ENCODE results near the gene ZNF25. TPM values are rescaled to one million over a fixed set of nuclear protein-coding genes. Genes with fewer than 3 reads are reported as not detected.

ZNF25 gene
- total and polyA plus RNA-seq, 9 of the 15 experiments (the other 6 are each of a cell fraction or from before 2014, with no cell fraction given) = 0.62 to 2.3 (median 1.6) TPM

DNA sequence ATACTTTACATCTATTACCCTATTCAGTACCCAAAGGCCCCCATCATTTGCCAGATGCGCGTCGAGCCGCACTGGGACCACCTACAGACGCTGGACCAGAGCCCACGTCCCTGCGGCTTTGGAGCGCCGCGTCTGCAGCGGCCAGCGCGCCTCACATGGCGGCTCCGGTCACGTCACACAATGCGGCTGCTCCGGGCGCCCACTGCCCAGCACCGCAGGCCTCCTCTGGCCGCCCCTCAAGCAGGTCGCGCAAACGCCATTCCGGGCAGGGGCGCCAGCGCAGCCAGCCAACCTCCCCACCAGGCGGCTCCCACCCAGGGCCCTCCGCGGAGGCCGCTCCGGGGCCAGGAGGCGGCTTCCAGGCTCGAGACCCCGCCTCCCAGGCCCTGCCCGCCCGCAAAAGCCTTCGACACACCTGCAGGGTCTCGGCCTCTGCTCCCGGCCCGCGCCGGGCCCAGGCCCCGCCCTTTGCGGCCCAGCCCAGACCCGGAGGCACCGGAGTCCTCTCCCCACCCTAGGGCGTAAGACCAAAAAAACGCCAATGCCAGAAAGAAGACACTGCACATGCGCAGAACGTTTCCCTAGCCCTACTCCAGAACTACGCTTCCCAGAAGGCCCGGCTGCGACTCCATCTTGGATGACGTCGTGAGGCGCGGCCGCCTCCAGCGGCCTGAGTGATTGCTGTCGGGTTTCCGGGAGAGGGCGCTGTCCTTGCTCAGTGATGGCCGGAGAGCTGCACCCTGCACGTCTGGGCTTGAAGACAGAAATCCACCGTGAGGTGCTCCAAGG lies at the start of gene ZNF25 (continued):
- TF ChIP-seq LCOR (CRISPR knock-in tag; IDR thresholded peaks at IDR 0.05) = no peak
- TF ChIP-seq HNRNPH1 (optimal IDR thresholded peaks at IDR 0.05; ENCODE audit: low read depth, low read length) = no peak
- TF ChIP-seq, protein P1, sequence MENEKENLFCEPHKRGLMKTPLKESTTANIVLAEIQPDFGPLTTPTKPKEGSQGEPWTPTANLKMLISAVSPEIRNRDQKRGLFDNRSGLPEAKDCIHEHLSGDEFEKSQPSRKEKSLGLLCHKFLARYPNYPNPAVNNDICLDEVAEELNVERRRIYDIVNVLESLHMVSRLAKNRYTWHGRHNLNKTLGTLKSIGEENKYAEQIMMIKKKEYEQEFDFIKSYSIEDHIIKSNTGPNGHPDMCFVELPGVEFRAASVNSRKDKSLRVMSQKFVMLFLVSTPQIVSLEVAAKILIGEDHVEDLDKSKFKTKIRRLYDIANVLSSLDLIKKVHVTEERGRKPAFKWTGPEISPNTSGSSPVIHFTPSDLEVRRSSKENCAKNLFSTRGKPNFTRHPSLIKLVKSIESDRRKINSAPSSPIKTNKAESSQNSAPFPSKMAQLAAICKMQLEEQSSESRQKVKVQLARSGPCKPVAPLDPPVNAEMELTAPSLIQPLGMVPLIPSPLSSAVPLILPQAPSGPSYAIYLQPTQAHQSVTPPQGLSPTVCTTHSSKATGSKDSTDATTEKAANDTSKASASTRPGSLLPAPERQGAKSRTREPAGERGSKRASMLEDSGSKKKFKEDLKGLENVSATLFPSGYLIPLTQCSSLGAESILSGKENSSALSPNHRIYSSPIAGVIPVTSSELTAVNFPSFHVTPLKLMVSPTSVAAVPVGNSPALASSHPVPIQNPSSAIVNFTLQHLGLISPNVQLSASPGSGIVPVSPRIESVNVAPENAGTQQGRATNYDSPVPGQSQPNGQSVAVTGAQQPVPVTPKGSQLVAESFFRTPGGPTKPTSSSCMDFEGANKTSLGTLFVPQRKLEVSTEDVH (IDR thresholded peaks at IDR 0.05; ENCODE audit: low read depth, partially characterized antibody) = no peak
- TF ChIP-seq CEBPB (tag; IDR thresholded peaks at IDR 0.05) = no peak
- TF ChIP-seq SRSF7 (optimal IDR thresholded peaks at IDR 0.05; ENCODE audit: low read depth, low read length) = no peak
- no peak for TF ChIP-seq NCOA6 (IDR thresholded peaks at IDR 0.05)
- TF ChIP-seq, protein P2, sequence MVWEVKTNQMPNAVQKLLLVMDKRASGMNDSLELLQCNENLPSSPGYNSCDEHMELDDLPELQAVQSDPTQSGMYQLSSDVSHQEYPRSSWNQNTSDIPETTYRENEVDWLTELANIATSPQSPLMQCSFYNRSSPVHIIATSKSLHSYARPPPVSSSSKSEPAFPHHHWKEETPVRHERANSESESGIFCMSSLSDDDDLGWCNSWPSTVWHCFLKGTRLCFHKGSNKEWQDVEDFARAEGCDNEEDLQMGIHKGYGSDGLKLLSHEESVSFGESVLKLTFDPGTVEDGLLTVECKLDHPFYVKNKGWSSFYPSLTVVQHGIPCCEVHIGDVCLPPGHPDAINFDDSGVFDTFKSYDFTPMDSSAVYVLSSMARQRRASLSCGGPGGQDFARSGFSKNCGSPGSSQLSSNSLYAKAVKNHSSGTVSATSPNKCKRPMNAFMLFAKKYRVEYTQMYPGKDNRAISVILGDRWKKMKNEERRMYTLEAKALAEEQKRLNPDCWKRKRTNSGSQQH (CRISPR knock-in tag; IDR thresholded peaks at IDR 0.05) = no peak
- no peak for TF ChIP-seq MCM2 (IDR thresholded peaks at IDR 0.05; ENCODE audit: low read depth)
- TF ChIP-seq BRD9 (IDR thresholded peaks at IDR 0.05; ENCODE audit: low read depth, partially characterized antibody) = no peak
- TF ChIP-seq RUNX1 (IDR thresholded peaks at IDR 0.05; ENCODE audit: low read depth) = no peak; the same call in 1 of the 2 replicates
- TF ChIP-seq, protein P3, sequence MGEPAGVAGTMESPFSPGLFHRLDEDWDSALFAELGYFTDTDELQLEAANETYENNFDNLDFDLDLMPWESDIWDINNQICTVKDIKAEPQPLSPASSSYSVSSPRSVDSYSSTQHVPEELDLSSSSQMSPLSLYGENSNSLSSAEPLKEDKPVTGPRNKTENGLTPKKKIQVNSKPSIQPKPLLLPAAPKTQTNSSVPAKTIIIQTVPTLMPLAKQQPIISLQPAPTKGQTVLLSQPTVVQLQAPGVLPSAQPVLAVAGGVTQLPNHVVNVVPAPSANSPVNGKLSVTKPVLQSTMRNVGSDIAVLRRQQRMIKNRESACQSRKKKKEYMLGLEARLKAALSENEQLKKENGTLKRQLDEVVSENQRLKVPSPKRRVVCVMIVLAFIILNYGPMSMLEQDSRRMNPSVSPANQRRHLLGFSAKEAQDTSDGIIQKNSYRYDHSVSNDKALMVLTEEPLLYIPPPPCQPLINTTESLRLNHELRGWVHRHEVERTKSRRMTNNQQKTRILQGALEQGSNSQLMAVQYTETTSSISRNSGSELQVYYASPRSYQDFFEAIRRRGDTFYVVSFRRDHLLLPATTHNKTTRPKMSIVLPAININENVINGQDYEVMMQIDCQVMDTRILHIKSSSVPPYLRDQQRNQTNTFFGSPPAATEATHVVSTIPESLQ (CRISPR knock-in tag; IDR thresholded peaks at IDR 0.05) = no peak
- no peak for TF ChIP-seq THRAP3 (IDR thresholded peaks at IDR 0.05; ENCODE audit: borderline replicate concordance)
- TF ChIP-seq, protein P4, sequence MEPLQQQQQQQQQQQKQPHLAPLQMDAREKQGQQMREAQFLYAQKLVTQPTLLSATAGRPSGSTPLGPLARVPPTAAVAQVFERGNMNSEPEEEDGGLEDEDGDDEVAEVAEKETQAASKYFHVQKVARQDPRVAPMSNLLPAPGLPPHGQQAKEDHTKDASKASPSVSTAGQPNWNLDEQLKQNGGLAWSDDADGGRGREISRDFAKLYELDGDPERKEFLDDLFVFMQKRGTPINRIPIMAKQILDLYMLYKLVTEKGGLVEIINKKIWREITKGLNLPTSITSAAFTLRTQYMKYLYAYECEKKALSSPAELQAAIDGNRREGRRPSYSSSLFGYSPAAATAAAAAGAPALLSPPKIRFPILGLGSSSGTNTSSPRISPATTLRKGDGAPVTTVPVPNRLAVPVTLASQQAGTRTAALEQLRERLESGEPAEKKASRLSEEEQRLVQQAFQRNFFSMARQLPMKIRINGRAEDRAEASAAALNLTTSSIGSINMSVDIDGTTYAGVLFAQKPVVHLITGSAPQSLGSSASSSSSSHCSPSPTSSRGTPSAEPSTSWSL (CRISPR knock-in tag; IDR thresholded peaks at IDR 0.05; ENCODE audit: borderline replicate concordance) = no peak
- TF ChIP-seq TAF9B (IDR thresholded peaks at IDR 0.05; ENCODE audit: partially characterized antibody) = no peak
- peak; percentile 48 for TF ChIP-seq RB1 (IDR thresholded peaks at IDR 0.05; ENCODE audit: low read depth)
- no peak for TF ChIP-seq CC2D1A (IDR thresholded peaks at IDR 0.05)
- TF ChIP-seq, protein P5, sequence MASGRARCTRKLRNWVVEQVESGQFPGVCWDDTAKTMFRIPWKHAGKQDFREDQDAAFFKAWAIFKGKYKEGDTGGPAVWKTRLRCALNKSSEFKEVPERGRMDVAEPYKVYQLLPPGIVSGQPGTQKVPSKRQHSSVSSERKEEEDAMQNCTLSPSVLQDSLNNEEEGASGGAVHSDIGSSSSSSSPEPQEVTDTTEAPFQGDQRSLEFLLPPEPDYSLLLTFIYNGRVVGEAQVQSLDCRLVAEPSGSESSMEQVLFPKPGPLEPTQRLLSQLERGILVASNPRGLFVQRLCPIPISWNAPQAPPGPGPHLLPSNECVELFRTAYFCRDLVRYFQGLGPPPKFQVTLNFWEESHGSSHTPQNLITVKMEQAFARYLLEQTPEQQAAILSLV (tag; IDR thresholded peaks at IDR 0.05) = no peak
- TF ChIP-seq, protein P6, sequence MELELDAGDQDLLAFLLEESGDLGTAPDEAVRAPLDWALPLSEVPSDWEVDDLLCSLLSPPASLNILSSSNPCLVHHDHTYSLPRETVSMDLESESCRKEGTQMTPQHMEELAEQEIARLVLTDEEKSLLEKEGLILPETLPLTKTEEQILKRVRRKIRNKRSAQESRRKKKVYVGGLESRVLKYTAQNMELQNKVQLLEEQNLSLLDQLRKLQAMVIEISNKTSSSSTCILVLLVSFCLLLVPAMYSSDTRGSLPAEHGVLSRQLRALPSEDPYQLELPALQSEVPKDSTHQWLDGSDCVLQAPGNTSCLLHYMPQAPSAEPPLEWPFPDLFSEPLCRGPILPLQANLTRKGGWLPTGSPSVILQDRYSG (tag; conservative IDR thresholded peaks at IDR 0.05; ENCODE audit: low read depth) = no peak

All from K562 (cell line).